Liver (tissue), 9 donors: ENCODE measurements around the gene IL5RA. TPM values are rescaled to one million over a fixed set of nuclear protein-coding genes. Genes with fewer than 3 reads are reported as not detected.

Experiments
- DNase-seq: peaks from one replicate; pipeline ENCODE4 v3.0.0-alpha.2; 2017; ENCODE audit warnings: low spot score
- H3K27ac ChIP-seq, 2 donors: one replicate each; pipeline ENCODE4 v1.7.0; 2013; ENCODE audit warnings: inconsistent platforms in 2 of 2, low read length in 2 of 2, control low read depth in 1 of 2, low read depth in 1 of 2, mild to moderate bottlenecking in 1 of 2
- H3K27me3 ChIP-seq, 4 donors: one replicate each; pipeline versions ENCODE4 v1.6.1 to v1.7.0; 2013; ENCODE audit warnings: low read length in 3 of 4, inconsistent platforms in 1 of 4, mild to moderate bottlenecking in 1 of 4, moderate library complexity in 1 of 4; ENCODE audit not compliant: control insufficient read depth in 4 of 4, insufficient read depth in 4 of 4
- H3K36me3 ChIP-seq, 4 donors: one replicate each; pipeline versions ENCODE4 v1.6.1 to v1.7.0; 2013; ENCODE audit warnings: low read length in 3 of 4, mild to moderate bottlenecking in 3 of 4, low read depth in 1 of 4, moderate library complexity in 1 of 4; ENCODE audit not compliant: control insufficient read depth in 4 of 4, insufficient read depth in 3 of 4
- H3K4me1 ChIP-seq, 4 donors: one replicate each; pipeline versions ENCODE4 v1.6.1 to v1.7.0; 2013; ENCODE audit warnings: low read length in 3 of 4, mild to moderate bottlenecking in 3 of 4, moderate library complexity in 1 of 4; ENCODE audit not compliant: control insufficient read depth in 4 of 4, insufficient read depth in 4 of 4
- H3K4me3 ChIP-seq, 3 donors: one replicate each; pipeline versions ENCODE4 v1.6.1 to v1.7.0; 2013; ENCODE audit warnings: low read length in 3 of 3, control low read depth in 1 of 3, low read depth in 1 of 3, mild to moderate bottlenecking in 1 of 3
- H3K9ac ChIP-seq, 2 donors: one replicate each; pipeline ENCODE4 v1.7.0; 2013; ENCODE audit warnings: low read length in 2 of 2, mild to moderate bottlenecking in 2 of 2, moderate library complexity in 2 of 2, control low read depth in 1 of 2, low read depth in 1 of 2
- H3K9me3 ChIP-seq, 4 donors: one replicate each; pipeline versions ENCODE4 v1.6.1 to v1.7.0; 2013; ENCODE audit warnings: low read length in 3 of 4; ENCODE audit not compliant: control insufficient read depth in 4 of 4
- CTCF ChIP-seq: fragments of 150-350 bp; IDR thresholded peaks from 2 replicates; pipeline ENCODE4 v1.5.1; 2017; ENCODE audit warnings: improper control_type of control experiment, low read depth, low read length; ENCODE audit not compliant: missing input control
- EGR1 ChIP-seq, 2 donors: IDR thresholded peaks; 2 replicates each; pipeline ENCODE4 v1.6.1; 2016 to 2018; ENCODE audit warnings: antibody characterized with exemption in 2 of 2, low read depth in 2 of 2
- FOXA1 ChIP-seq: IDR thresholded peaks from 2 replicates; pipeline ENCODE4 v1.6.1; 2016; ENCODE audit warnings: antibody characterized with exemption
- FOXA2 ChIP-seq: IDR thresholded peaks from 2 replicates; pipeline ENCODE4 v1.6.1; 2016; ENCODE audit warnings: antibody characterized with exemption
- HNF4A ChIP-seq, 2 donors: conservative IDR thresholded peaks; 2 replicates each; pipeline ENCODE4 v1.6.1; 2016; ENCODE audit warnings: antibody characterized with exemption in 2 of 2, mild to moderate bottlenecking in 2 of 2
- HNF4G ChIP-seq: IDR thresholded peaks from 2 replicates; pipeline ENCODE4 v1.6.1; 2016; ENCODE audit warnings: antibody characterized with exemption
- JUND ChIP-seq, 2 donors: IDR thresholded peaks; 2 replicates each; pipeline ENCODE4 v1.6.1; 2016; ENCODE audit warnings: antibody characterized with exemption in 2 of 2
- MAX ChIP-seq: IDR thresholded peaks from 2 replicates; pipeline ENCODE4 v1.6.1; 2016; ENCODE audit warnings: antibody characterized with exemption
- NR2F2 ChIP-seq: IDR thresholded peaks from 2 replicates; pipeline ENCODE4 v1.6.1; 2016; ENCODE audit warnings: antibody characterized with exemption
- RAD21 ChIP-seq, 2 donors: IDR thresholded peaks; 2 replicates each; pipeline ENCODE4 v1.6.1; 2016; ENCODE audit warnings: antibody characterized with exemption in 2 of 2, mild to moderate bottlenecking in 2 of 2
- REST ChIP-seq: IDR thresholded peaks from 2 replicates; pipeline ENCODE4 v1.6.1; 2016; ENCODE audit warnings: antibody characterized with exemption, mild to moderate bottlenecking
- RXRA ChIP-seq, 2 donors: IDR thresholded peaks; 2 replicates each; pipeline ENCODE4 v1.6.1; 2017 to 2018; ENCODE audit warnings: antibody characterized with exemption in 2 of 2, mild to moderate bottlenecking in 1 of 2
- SP1 ChIP-seq: IDR thresholded peaks from 2 replicates; pipeline ENCODE4 v1.6.1; 2018; ENCODE audit warnings: antibody characterized with exemption, mild to moderate bottlenecking
- TAF1 ChIP-seq: conservative IDR thresholded peaks from 2 replicates; pipeline ENCODE4 v1.6.1; 2016; ENCODE audit warnings: antibody characterized with exemption, mild to moderate bottlenecking
- YY1 ChIP-seq: IDR thresholded peaks from 2 replicates; pipeline ENCODE4 v1.6.1; 2016; ENCODE audit warnings: antibody characterized with exemption, mild to moderate bottlenecking
- ZBTB33 ChIP-seq: IDR thresholded peaks from 2 replicates; pipeline ENCODE4 v1.6.1; 2016; ENCODE audit warnings: antibody characterized with exemption
- WGBS: extraction: QIAGEN DNeasy Blood & Tissue Kit; methylation state at CpG from one replicate; pipeline ENCODE4 v1.1.7; 2013; 5-methylcytosine and 5-hydroxymethylcytosine counted together
- polyA plus RNA-seq, 2 donors: library from polyadenylated mRNA; stranded (reverse) in 1 of 2; unstranded in 1 of 2; fragments of 200-250 nt in 1 of 2; fragments of >200 nt in 1 of 2; fragmentation: Nextera tagmentation in 1 of 2; extraction: Ambion mirVana in 1 of 2; gene quantifications; one replicate each; pipeline versions ENCODE4 v1.2.1 to v1.2.3, GENCODE V29; 2013 to 2015
- total RNA-seq, 2 donors: library from RNA; depleted of rRNA; stranded (reverse); fragments of >200 nt; gene quantifications; one replicate each; pipeline ENCODE4 v1.2.3, GENCODE V29; 2014
- TF ChIP-seq, protein P1 (sequence below): IDR thresholded peaks from 2 replicates; pipeline ENCODE4 v1.6.1; 2016; ENCODE audit warnings: antibody characterized with exemption
- donor health status: healthy.
- donor health status: healthy.
- donor health status: healthy.
- donor health status: healthy.
- donor health status: healthy.

Gene IL5RA
- total and polyA plus RNA-seq, 4 donors, result 0.02 to 0.56 (median 0.08) TPM; not detected in 1

DNA sequence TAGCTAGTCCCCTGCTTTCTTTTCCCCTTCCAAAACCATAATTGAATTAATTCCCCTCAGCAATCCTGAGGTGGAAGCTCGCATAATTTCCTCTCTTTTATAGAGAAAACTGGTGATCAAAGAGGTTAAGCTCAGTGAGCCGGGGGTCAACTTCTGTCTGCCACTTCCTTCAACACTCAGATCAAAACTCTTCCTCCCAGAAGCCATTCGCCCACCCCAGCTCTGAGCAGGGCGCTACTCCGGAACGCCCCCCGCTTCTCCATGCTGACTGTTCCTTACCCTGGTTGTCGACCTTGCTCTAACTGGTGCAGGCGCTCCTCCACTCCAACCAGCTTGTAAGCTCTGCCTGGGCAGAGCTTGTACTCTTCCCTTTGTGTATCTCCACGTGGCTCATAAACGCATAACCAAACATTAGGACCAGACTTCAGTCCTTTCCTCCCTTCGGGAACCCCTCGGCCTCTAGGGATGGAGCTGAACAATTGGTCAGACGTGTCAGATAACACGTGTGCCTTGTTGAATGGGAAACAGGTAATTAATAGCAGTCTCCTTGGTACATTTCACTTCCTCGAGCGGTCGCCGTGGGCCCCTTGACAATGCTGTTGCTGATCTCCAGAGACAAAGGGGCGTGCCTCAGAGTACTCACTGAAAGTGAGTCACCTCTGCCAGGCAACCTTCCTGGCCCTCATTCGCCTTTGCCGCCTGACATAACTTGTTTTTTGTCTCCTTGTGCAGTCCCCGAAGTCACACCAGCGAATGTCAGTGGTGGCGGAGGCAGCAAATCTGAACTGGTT lies 71.8 kb downstream of the IL5RA start:
- Histone ChIP-seq H3K27me3 (no peaks in the 10 kb centered on the region), H3K4me3 (no peak overlapping the region), H3K9ac (no peak overlapping the region), H3K36me3 (no peaks in the 10 kb centered on the region), H3K27ac (no peak overlapping the region), H3K4me1 (no peaks in the 10 kb centered on the region), H3K9me3 (no peaks in the 10 kb centered on the region)
- WGBS, result 85% methylated on average over 25 of the region's 25 CpGs
- DNase-seq, result no peak
- no peak for TF ChIP-seq HNF4G
- no peak for TF ChIP-seq YY1
- no peak for TF ChIP-seq JUND (IDR thresholded peaks at IDR 0.05)
- no peak for TF ChIP-seq NR2F2
- TF ChIP-seq REST, result no peak

- H3K4me1 ChIP-seq, result no peaks in the 10 kb centered on the region
- no peak overlapping the region for H3K9ac ChIP-seq
- DNase-seq, result no peak
- H3K36me3 ChIP-seq, result no peaks in the 10 kb centered on the region
- TF ChIP-seq FOXA2 (no peak), EGR1 (IDR thresholded peaks at IDR 0.05; ENCODE audit: low read depth in 2 of 2) (no peak), CTCF (no peak), TAF1 (no peak), ZBTB33 (no peak), SP1 (no peak), REST (no peak), RAD21 (IDR thresholded peaks at IDR 0.05) (no peak), HNF4A (conservative IDR thresholded peaks at IDR 0.05) (no peak), MAX (no peak), RXRA (IDR thresholded peaks at IDR 0.05) (no peak), NR2F2 (no peak), FOXA1 (no peak)
- TF ChIP-seq, protein P1, sequence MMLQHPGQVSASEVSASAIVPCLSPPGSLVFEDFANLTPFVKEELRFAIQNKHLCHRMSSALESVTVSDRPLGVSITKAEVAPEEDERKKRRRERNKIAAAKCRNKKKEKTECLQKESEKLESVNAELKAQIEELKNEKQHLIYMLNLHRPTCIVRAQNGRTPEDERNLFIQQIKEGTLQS, result no peak
- H3K4me3 ChIP-seq, result no peak overlapping the region
- no peaks in the 10 kb centered on the region for H3K9me3 ChIP-seq
- H3K27ac ChIP-seq, result no peak overlapping the region
- whole genome bisulfite sequencing, result 88% methylated on average over 13 of the region's 13 CpGs
- H3K27me3 ChIP-seq, result no peaks in the 10 kb centered on the region
Measured at GRCh38 chr3:3037156-3037555, 73.0 kb downstream of the IL5RA start.
